Kidney (tissue), 14 donors: ENCODE results near the gene HSF5. TPM values are rescaled to one million over a fixed set of nuclear protein-coding genes. Genes with fewer than 3 reads are reported as not detected.

ENCODE experiments used
- DNase-seq, 5 donors: peaks; one replicate each; pipeline ENCODE4 v3.0.0-alpha.2; 2013 to 2020
- FAIRE-seq: peaks from 2 replicates; lab custom pipeline; 2012; peaks lifted over from hg19 to GRCh38; lab: Jason Lieb, UNC
- H3K27ac ChIP-seq, 2 donors: one replicate each; pipeline ENCODE4 v1.7.0; 2013; ENCODE audit warnings: low read depth in 2 of 2, low read length in 2 of 2, inconsistent platforms in 1 of 2
- H3K27me3 ChIP-seq: one replicate; pipeline ENCODE4 v1.7.1; 2013; ENCODE audit warnings: low read length, inconsistent platforms; ENCODE audit not compliant: control insufficient read depth, insufficient read depth
- H3K36me3 ChIP-seq, 3 donors: one replicate each; pipeline versions ENCODE4 v1.7.0 to v1.7.1; 2013; ENCODE audit warnings: low read length in 3 of 3, control low read depth in 1 of 3, inconsistent platforms in 1 of 3; ENCODE audit not compliant: insufficient read depth in 3 of 3, control insufficient read depth in 2 of 3
- H3K4me1 ChIP-seq, 3 donors: one replicate each; pipeline versions ENCODE4 v1.7.0 to v1.7.1; 2013; ENCODE audit warnings: low read length in 3 of 3, inconsistent platforms in 1 of 3, low read depth in 1 of 3; ENCODE audit not compliant: control insufficient read depth in 2 of 3, insufficient read depth in 2 of 3
- H3K4me3 ChIP-seq, 3 donors: one replicate each; pipeline versions ENCODE4 v1.7.0 to v1.8.1; 2013; ENCODE audit warnings: low read length in 3 of 3, control low read depth in 1 of 3, inconsistent platforms in 1 of 3
- H3K9ac ChIP-seq, 3 donors: one replicate each; pipeline versions ENCODE4 v1.7.0 to v1.7.1; 2013; ENCODE audit warnings: low read length in 3 of 3, control low read depth in 1 of 3, inconsistent platforms in 1 of 3
- H3K9me3 ChIP-seq, 3 donors: one replicate each; pipeline versions ENCODE4 v1.7.0 to v1.7.1; 2013; ENCODE audit warnings: low read length in 3 of 3, control low read depth in 1 of 3, inconsistent platforms in 1 of 3; ENCODE audit not compliant: control insufficient read depth in 2 of 3, insufficient read depth in 1 of 3
- CTCF ChIP-seq: IDR thresholded peaks from 3 replicates; pipeline ENCODE4 v1.5.1; 2012; ENCODE audit warnings: mild to moderate bottlenecking, moderate library complexity, borderline replicate concordance; ENCODE audit not compliant: insufficient read depth; ENCODE audit errors: extremely low read depth
- intact Hi-C: fragments of 100-400 bp; cut with DNase I; formaldehyde crosslinking; loops from one replicate; pipeline ENCODE4 v1.11.1; 2022
- polyA plus RNA-seq: library from polyadenylated mRNA; stranded (reverse); fragments of 350-450 nt; fragmentation: Illumina TruSeq; extraction: RNeasy Lipid Tissue Mini Kit (QIAGEN cat#74804); gene quantifications from one replicate; pipeline ENCODE4 v1.2.3, GENCODE V29; 2014; ENCODE audit warnings: low read depth, low replicate concordance; ENCODE audit not compliant: insufficient read depth
- total RNA-seq: library from RNA; stranded (reverse); fragmentation: NEBNext Ultra II Directional; extraction: Animal tissue kit (Norgen Biotek cat#: 25700); gene quantifications from one replicate; pipeline ENCODE4 v1.2.1, GENCODE V29; 2021
- donor health status: control.
- donor health status: control.
- donor health status: control.
- donor health status: control.
- donor health status: control.
- donor health status: DM: yes; HTN: yes; CAD: no.
- donor health status: Normal renal cell carcinoma (clear cell type).

The HSF5 gene
- total and polyA plus RNA-seq, 2 donors from 2014 or later, result 0.19 TPM; not detected in 1

- no peak overlapping the region for H3K9ac ChIP-seq
- H3K4me3 ChIP-seq, result no peak overlapping the region
- FAIRE-seq, result no peak
- no peaks in the 10 kb centered on the region for H3K4me1 ChIP-seq
- intact Hi-C loops, result no loop called here
- TF ChIP-seq CTCF, result no peak
- H3K27ac ChIP-seq, result no peak overlapping the region
- no peak for DNase-seq
- H3K36me3 ChIP-seq, result no peaks in the 10 kb centered on the region
- H3K27me3 ChIP-seq, result no peaks in the 10 kb centered on the region
- H3K9me3 ChIP-seq, result no peaks in the 10 kb centered on the region
Observed at GRCh38 chr17:58412064-58412703, 76.0 kb downstream of the HSF5 start.

- intact Hi-C loops, result no loop called here
- H3K27ac ChIP-seq, result no peak overlapping the region
- TF ChIP-seq CTCF, result no peak
- no peaks in the 10 kb centered on the region for H3K36me3 ChIP-seq
- H3K9ac ChIP-seq, result no peak overlapping the region
- DNase-seq (no peak), FAIRE-seq (no peak)
- no peaks in the 10 kb centered on the region for H3K4me1 ChIP-seq
- H3K9me3 ChIP-seq, result no peaks in the 10 kb centered on the region
- no peaks in the 10 kb centered on the region for H3K27me3 ChIP-seq
- no peak overlapping the region for H3K4me3 ChIP-seq
Observed at GRCh38 chr17:58411408-58411894, 76.8 kb downstream of the HSF5 start.

GRCh38 chr17:58410714-58411407 is 77.3 kb downstream of the HSF5 start:
- H3K4me3 ChIP-seq, result no peak overlapping the region
- intact Hi-C loops, result no loop called here
- no peaks in the 10 kb centered on the region for H3K4me1 ChIP-seq
- no peak for DNase-seq
- no peaks in the 10 kb centered on the region for H3K9me3 ChIP-seq
- H3K27me3 ChIP-seq, result no peaks in the 10 kb centered on the region
- FAIRE-seq, result no peak
- H3K36me3 ChIP-seq, result no peaks in the 10 kb centered on the region
- no peak overlapping the region for H3K9ac ChIP-seq
- TF ChIP-seq CTCF, result no peak
- no peak overlapping the region for H3K27ac ChIP-seq
